SIG-M5 treated with dmso at 0.1 percent for 504 hours (cell line): ENCODE data around the gene LAMA5.

Source experiments
- DNase-seq: peaks from one replicate; lab custom pipeline; 2025; ENCODE audit not compliant: unreplicated experiment; lab: John Stamatoyannopoulos, UW

LAMA5 gene

GRCh38 chr20:62370807-62371587, 3.9 kb upstream of the LAMA5 start:
- DNase-seq = no peak

GRCh38 chr20:62370115-62370806, 3.1 kb upstream of the LAMA5 start:
- DNase-seq = no peak

- no peak for DNase-seq
These were observed 2.7 kb upstream of the LAMA5 start for GRCh38 chr20:62369815-62370114.

GRCh38 chr20:62368976-62369814, 2.1 kb upstream of the LAMA5 start:
- DNase-seq = no peak

GRCh38 chr20:62368392-62368975, 1.4 kb upstream of the LAMA5 start:
- DNase-seq = no peak

- no peak for DNase-seq
These were observed 700 bp upstream of the LAMA5 start for GRCh38 chr20:62367633-62368391.

- DNase-seq = no peak
These were observed 559 bp downstream of the LAMA5 start for GRCh38 chr20:62366370-62367135.

GRCh38 chr20:62365814-62366369, 1.2 kb downstream of the LAMA5 start:
- peak; percentile 62 for DNase-seq

GRCh38 chr20:62364911-62365736, 2.0 kb downstream of the LAMA5 start:
- DNase-seq = no peak

GRCh38 chr20:62363920-62364851, 2.9 kb downstream of the LAMA5 start:
- DNase-seq = no peak

GRCh38 chr20:62362991-62363919, 3.9 kb downstream of the LAMA5 start:
- no peak for DNase-seq

- DNase-seq = no peak
These were observed 4.5 kb downstream of the LAMA5 start for GRCh38 chr20:62362590-62362940.

GRCh38 chr20:62361799-62362589, 5.1 kb downstream of the LAMA5 start:
- no peak for DNase-seq

- DNase-seq = no peak
These were observed 6.0 kb downstream of the LAMA5 start for GRCh38 chr20:62360854-62361798.
